GM18517 (cell line): ENCODE results near the gene ANOS1.
"Not testable (repeated sequence)": the region's sequence is repeated elsewhere in the genome, so short reads cannot be mapped to it uniquely, and the experiment has no call there.

Experiments
- ATAC-seq: cut with Tn5 transposase; IDR thresholded peaks from one replicate; pipeline ENCODE4 v1.9.1; 2021; ENCODE audit warnings: mild to moderate bottlenecking, moderate library complexity; ENCODE audit not compliant: unreplicated experiment

ANOS1 gene

GRCh38 chrX:8731559-8732395 lies at the start of gene ANOS1:
Gene ANOS1, minus strand, starts transcription at chrX:8732137. Its CDS starts 101 bp downstream, at chrX:8732036.
- no peak for ATAC-seq

GRCh38 chrX:8773117-8773516 lies 41.2 kb upstream of the ANOS1 start:
- ATAC-seq: no peak

GRCh38 chrX:8760021-8760420 lies 28.1 kb upstream of the ANOS1 start:
- no peak for ATAC-seq

- ATAC-seq: not testable (repeated sequence)
Measured at GRCh38 chrX:8758706-8759105, 26.8 kb upstream of the ANOS1 start.

GRCh38 chrX:8757609-8758389 lies 25.9 kb upstream of the ANOS1 start:
- ATAC-seq: not testable (repeated sequence)

- ATAC-seq: no peak
Measured at GRCh38 chrX:8755813-8756212, 23.9 kb upstream of the ANOS1 start.

GRCh38 chrX:8755116-8755515 lies 23.2 kb upstream of the ANOS1 start:
- no peak for ATAC-seq

- ATAC-seq: no peak
Measured at GRCh38 chrX:8749697-8750096, 17.8 kb upstream of the ANOS1 start.

- no peak for ATAC-seq
Measured at GRCh38 chrX:8748855-8749254, 16.9 kb upstream of the ANOS1 start.

- peak; percentile 57 for ATAC-seq
Measured at GRCh38 chrX:8743126-8743732, 11.3 kb upstream of the ANOS1 start.

- no peak for ATAC-seq
Measured at GRCh38 chrX:8741981-8742380, 10.0 kb upstream of the ANOS1 start.

GRCh38 chrX:8738588-8739189 lies 6.8 kb upstream of the ANOS1 start:
- no peak for ATAC-seq

- no peak for ATAC-seq
Measured at GRCh38 chrX:8737883-8738282, 5.9 kb upstream of the ANOS1 start.

GRCh38 chrX:8730812-8731558 lies 952 bp downstream of the ANOS1 start:
- ATAC-seq: no peak

GRCh38 chrX:8729811-8730210 lies 2.1 kb downstream of the ANOS1 start:
- ATAC-seq: no peak

- no peak for ATAC-seq
Measured at GRCh38 chrX:8728932-8729535, 2.9 kb downstream of the ANOS1 start.

- no peak for ATAC-seq
Measured at GRCh38 chrX:8726031-8726652, 5.8 kb downstream of the ANOS1 start.

- ATAC-seq: no peak
Measured at GRCh38 chrX:8724300-8724699, 7.6 kb downstream of the ANOS1 start.

GRCh38 chrX:8721536-8721935 lies 10.4 kb downstream of the ANOS1 start:
- no peak for ATAC-seq

- no peak for ATAC-seq
Measured at GRCh38 chrX:8720136-8720535, 11.8 kb downstream of the ANOS1 start.
